Liver (tissue), 9 donors: ENCODE measurements around the gene LPAR1. TPM values are rescaled to one million over a fixed set of nuclear protein-coding genes. Genes with fewer than 3 reads are reported as not detected.

Source experiments
- DNase-seq: peaks from one replicate; pipeline ENCODE4 v3.0.0-alpha.2; 2017; ENCODE audit warnings: low spot score
- H3K27ac ChIP-seq, 2 donors: one replicate each; pipeline ENCODE4 v1.7.0; 2013; ENCODE audit warnings: inconsistent platforms in 2 of 2, low read length in 2 of 2, control low read depth in 1 of 2, low read depth in 1 of 2, mild to moderate bottlenecking in 1 of 2
- H3K27me3 ChIP-seq, 4 donors: one replicate each; pipeline versions ENCODE4 v1.6.1 to v1.7.0; 2013; ENCODE audit warnings: low read length in 3 of 4, inconsistent platforms in 1 of 4, mild to moderate bottlenecking in 1 of 4, moderate library complexity in 1 of 4; ENCODE audit not compliant: control insufficient read depth in 4 of 4, insufficient read depth in 4 of 4
- H3K36me3 ChIP-seq, 4 donors: one replicate each; pipeline versions ENCODE4 v1.6.1 to v1.7.0; 2013; ENCODE audit warnings: low read length in 3 of 4, mild to moderate bottlenecking in 3 of 4, low read depth in 1 of 4, moderate library complexity in 1 of 4; ENCODE audit not compliant: control insufficient read depth in 4 of 4, insufficient read depth in 3 of 4
- H3K4me1 ChIP-seq, 4 donors: one replicate each; pipeline versions ENCODE4 v1.6.1 to v1.7.0; 2013; ENCODE audit warnings: low read length in 3 of 4, mild to moderate bottlenecking in 3 of 4, moderate library complexity in 1 of 4; ENCODE audit not compliant: control insufficient read depth in 4 of 4, insufficient read depth in 4 of 4
- H3K4me3 ChIP-seq, 3 donors: one replicate each; pipeline versions ENCODE4 v1.6.1 to v1.7.0; 2013; ENCODE audit warnings: low read length in 3 of 3, control low read depth in 1 of 3, low read depth in 1 of 3, mild to moderate bottlenecking in 1 of 3
- H3K9ac ChIP-seq, 2 donors: one replicate each; pipeline ENCODE4 v1.7.0; 2013; ENCODE audit warnings: low read length in 2 of 2, mild to moderate bottlenecking in 2 of 2, moderate library complexity in 2 of 2, control low read depth in 1 of 2, low read depth in 1 of 2
- H3K9me3 ChIP-seq, 4 donors: one replicate each; pipeline versions ENCODE4 v1.6.1 to v1.7.0; 2013; ENCODE audit warnings: low read length in 3 of 4; ENCODE audit not compliant: control insufficient read depth in 4 of 4
- CTCF ChIP-seq: fragments of 150-350 bp; IDR thresholded peaks from 2 replicates; pipeline ENCODE4 v1.5.1; 2017; ENCODE audit warnings: improper control_type of control experiment, low read depth, low read length; ENCODE audit not compliant: missing input control
- EGR1 ChIP-seq, 2 donors: IDR thresholded peaks; 2 replicates each; pipeline ENCODE4 v1.6.1; 2016 to 2018; ENCODE audit warnings: antibody characterized with exemption in 2 of 2, low read depth in 2 of 2
- FOXA1 ChIP-seq: IDR thresholded peaks from 2 replicates; pipeline ENCODE4 v1.6.1; 2016; ENCODE audit warnings: antibody characterized with exemption
- FOXA2 ChIP-seq: IDR thresholded peaks from 2 replicates; pipeline ENCODE4 v1.6.1; 2016; ENCODE audit warnings: antibody characterized with exemption
- GABPA ChIP-seq, 2 donors: IDR thresholded peaks in 1 of 2; conservative IDR thresholded peaks in 1 of 2; 2 replicates each; pipeline ENCODE4 v1.6.1; 2016; ENCODE audit warnings: antibody characterized with exemption in 2 of 2, mild to moderate bottlenecking in 1 of 2, moderate library complexity in 1 of 2
- HNF4A ChIP-seq, 2 donors: conservative IDR thresholded peaks; 2 replicates each; pipeline ENCODE4 v1.6.1; 2016; ENCODE audit warnings: antibody characterized with exemption in 2 of 2, mild to moderate bottlenecking in 2 of 2
- HNF4G ChIP-seq: IDR thresholded peaks from 2 replicates; pipeline ENCODE4 v1.6.1; 2016; ENCODE audit warnings: antibody characterized with exemption
- JUND ChIP-seq, 2 donors: IDR thresholded peaks; 2 replicates each; pipeline ENCODE4 v1.6.1; 2016; ENCODE audit warnings: antibody characterized with exemption in 2 of 2
- MAX ChIP-seq: IDR thresholded peaks from 2 replicates; pipeline ENCODE4 v1.6.1; 2016; ENCODE audit warnings: antibody characterized with exemption
- NR2F2 ChIP-seq: IDR thresholded peaks from 2 replicates; pipeline ENCODE4 v1.6.1; 2016; ENCODE audit warnings: antibody characterized with exemption
- RAD21 ChIP-seq, 2 donors: IDR thresholded peaks; 2 replicates each; pipeline ENCODE4 v1.6.1; 2016; ENCODE audit warnings: antibody characterized with exemption in 2 of 2, mild to moderate bottlenecking in 2 of 2
- REST ChIP-seq: IDR thresholded peaks from 2 replicates; pipeline ENCODE4 v1.6.1; 2016; ENCODE audit warnings: antibody characterized with exemption, mild to moderate bottlenecking
- RXRA ChIP-seq, 2 donors: IDR thresholded peaks; 2 replicates each; pipeline ENCODE4 v1.6.1; 2017 to 2018; ENCODE audit warnings: antibody characterized with exemption in 2 of 2, mild to moderate bottlenecking in 1 of 2
- SP1 ChIP-seq: IDR thresholded peaks from 2 replicates; pipeline ENCODE4 v1.6.1; 2018; ENCODE audit warnings: antibody characterized with exemption, mild to moderate bottlenecking
- TAF1 ChIP-seq: conservative IDR thresholded peaks from 2 replicates; pipeline ENCODE4 v1.6.1; 2016; ENCODE audit warnings: antibody characterized with exemption, mild to moderate bottlenecking
- YY1 ChIP-seq: IDR thresholded peaks from 2 replicates; pipeline ENCODE4 v1.6.1; 2016; ENCODE audit warnings: antibody characterized with exemption, mild to moderate bottlenecking
- WGBS: extraction: QIAGEN DNeasy Blood & Tissue Kit; methylation state at CpG from one replicate; pipeline ENCODE4 v1.1.7; 2013; 5-methylcytosine and 5-hydroxymethylcytosine counted together
- polyA plus RNA-seq, 2 donors: library from polyadenylated mRNA; stranded (reverse) in 1 of 2; unstranded in 1 of 2; fragments of 200-250 nt in 1 of 2; fragments of >200 nt in 1 of 2; fragmentation: Nextera tagmentation in 1 of 2; extraction: Ambion mirVana in 1 of 2; gene quantifications; one replicate each; pipeline versions ENCODE4 v1.2.1 to v1.2.3, GENCODE V29; 2013 to 2015
- total RNA-seq, 2 donors: library from RNA; depleted of rRNA; stranded (reverse); fragments of >200 nt; gene quantifications; one replicate each; pipeline ENCODE4 v1.2.3, GENCODE V29; 2014
- TF ChIP-seq, protein P1 (sequence below): IDR thresholded peaks from 2 replicates; pipeline ENCODE4 v1.6.1; 2016; ENCODE audit warnings: antibody characterized with exemption
- donor health status: healthy.
- donor health status: healthy.
- donor health status: healthy.
- donor health status: healthy.
- donor health status: healthy.

LPAR1 gene
- total and polyA plus RNA-seq, 4 donors, result 0.51 to 3.6 (median 1.1) TPM

DNA sequence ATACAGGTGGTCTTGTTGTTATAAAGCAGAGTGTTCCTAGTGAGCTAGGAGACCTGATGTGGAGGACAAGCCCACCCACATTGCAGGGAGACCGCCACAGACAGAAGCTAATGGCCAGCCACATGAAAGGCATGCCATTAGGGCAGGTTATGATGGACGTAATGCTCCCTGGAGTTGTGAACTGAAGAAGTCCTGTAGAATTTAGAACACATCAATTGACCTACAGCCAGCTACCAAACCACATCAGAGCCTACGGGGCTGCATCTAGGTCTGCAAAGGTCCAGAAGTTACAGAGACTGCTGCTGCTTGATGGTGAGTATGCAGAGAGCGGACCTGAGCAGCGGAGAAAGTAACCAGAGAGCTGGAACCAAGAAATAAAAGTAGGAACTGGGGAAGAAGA, 116.6 kb downstream of the LPAR1 start:
- Histone ChIP-seq H3K4me3 (no peak overlapping the region), H3K4me1 (no peaks in the 10 kb centered on the region), H3K36me3 (no peaks in the 10 kb centered on the region), H3K9me3 (no peaks in the 10 kb centered on the region), H3K27ac (no peak overlapping the region), H3K9ac (no peak overlapping the region), H3K27me3 (no peaks in the 10 kb centered on the region)
- 91% methylated on average over 5 of the region's 5 CpGs for WGBS
- TF ChIP-seq HNF4A (conservative IDR thresholded peaks at IDR 0.05) (no peak), FOXA1 (no peak), REST (no peak), SP1 (no peak)
- TF ChIP-seq, protein P1, sequence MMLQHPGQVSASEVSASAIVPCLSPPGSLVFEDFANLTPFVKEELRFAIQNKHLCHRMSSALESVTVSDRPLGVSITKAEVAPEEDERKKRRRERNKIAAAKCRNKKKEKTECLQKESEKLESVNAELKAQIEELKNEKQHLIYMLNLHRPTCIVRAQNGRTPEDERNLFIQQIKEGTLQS, result no peak
- DNase-seq, result no peak

DNA sequence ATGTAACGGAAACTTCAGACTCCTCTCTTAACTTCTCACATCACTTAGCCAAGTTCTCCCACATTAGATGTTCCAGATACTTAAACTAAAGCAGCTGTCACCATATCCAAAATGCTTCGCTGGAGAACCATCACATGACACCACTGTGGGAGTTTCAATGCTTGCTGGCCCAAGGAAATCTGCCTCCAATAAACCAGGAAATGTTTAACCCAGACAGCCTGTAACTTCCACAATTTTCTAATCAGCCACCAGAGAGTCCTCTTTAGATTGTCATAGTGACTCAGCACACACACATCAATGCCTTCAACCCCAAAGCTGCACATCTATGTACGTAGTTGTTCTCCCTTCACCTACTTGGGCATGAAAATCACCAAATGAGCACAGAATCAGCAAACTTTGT, 118.7 kb downstream of the LPAR1 start:
- 81% methylated on average over 3 of the region's 3 CpGs for WGBS
- no peaks in the 10 kb centered on the region for H3K27me3 ChIP-seq
- DNase-seq, result no peak
- H3K27ac ChIP-seq, result no peak overlapping the region
- no peaks in the 10 kb centered on the region for H3K36me3 ChIP-seq
- H3K9me3 ChIP-seq, result no peaks in the 10 kb centered on the region
- no peak overlapping the region for H3K9ac ChIP-seq
- H3K4me1 ChIP-seq, result no peaks in the 10 kb centered on the region
- no peak for TF ChIP-seq EGR1 (IDR thresholded peaks at IDR 0.05; ENCODE audit: low read depth in 2 of 2)
- TF ChIP-seq YY1, result no peak
- TF ChIP-seq RAD21 (IDR thresholded peaks at IDR 0.05), result no peak
- TF ChIP-seq GABPA (IDR thresholded peaks at IDR 0.05 in 1 of 2, conservative IDR thresholded peaks at IDR 0.05 in 1 of 2), result no peak
- TF ChIP-seq, protein P1, result no peak
- TF ChIP-seq FOXA1, result no peak
- no peak for TF ChIP-seq SP1
- no peak for TF ChIP-seq HNF4A (conservative IDR thresholded peaks at IDR 0.05)
- TF ChIP-seq HNF4G, result no peak
- TF ChIP-seq MAX, result no peak
- no peak for TF ChIP-seq CTCF
- no peak for TF ChIP-seq JUND (IDR thresholded peaks at IDR 0.05)
- no peak for TF ChIP-seq TAF1
- TF ChIP-seq RXRA (IDR thresholded peaks at IDR 0.05), result no peak
- TF ChIP-seq FOXA2, result no peak
- no peak for TF ChIP-seq NR2F2
- TF ChIP-seq REST, result no peak
- no peak overlapping the region for H3K4me3 ChIP-seq
